GM21423 (cell line): ENCODE measurements around the gene AP5S1.
"Not testable (repeated sequence)": the region's sequence is repeated elsewhere in the genome, so short reads cannot be mapped to it uniquely, and the experiment has no call there.

Experiments
- ATAC-seq: cut with Tn5 transposase; IDR thresholded peaks from one replicate; pipeline ENCODE4 v1.9.1; 2021; ENCODE audit warnings: mild to moderate bottlenecking, moderate library complexity; ENCODE audit not compliant: unreplicated experiment

AP5S1 gene

GRCh38 chr20:3789201-3789600 lies 31.1 kb upstream of the AP5S1 start:
- ATAC-seq = not testable (repeated sequence)

DNA sequence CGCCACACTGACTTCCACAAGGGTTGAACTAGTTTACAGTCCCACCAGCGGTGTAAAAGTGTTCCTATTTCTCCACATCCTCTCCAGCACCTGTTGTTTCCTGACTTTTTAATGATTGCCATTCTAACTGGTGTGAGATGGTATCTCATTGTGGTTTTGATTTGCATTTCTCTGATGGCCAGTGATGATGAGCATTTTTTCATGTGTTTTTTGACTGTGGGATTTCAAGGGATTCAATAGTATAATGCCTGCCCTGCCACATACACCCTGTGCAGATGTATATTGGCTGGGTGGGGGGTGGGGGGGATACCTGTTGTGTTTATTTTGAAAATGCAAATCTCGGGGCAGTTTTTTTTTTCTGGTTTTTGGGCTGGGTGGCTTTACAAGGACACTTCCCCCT lies 26.2 kb upstream of the AP5S1 start:
- not testable (repeated sequence) for ATAC-seq

- ATAC-seq = no peak
These were observed 25.5 kb upstream of the AP5S1 start for GRCh38 chr20:3794701-3795420.

- ATAC-seq = peak; percentile 63
These were observed 24.6 kb upstream of the AP5S1 start, which contains the start of gene CDC25B for GRCh38 chr20:3795511-3796468. CDC25B (plus strand) TSS chr20:3796310; CDS start chr20:3796532, 222 bp downstream.

DNA sequence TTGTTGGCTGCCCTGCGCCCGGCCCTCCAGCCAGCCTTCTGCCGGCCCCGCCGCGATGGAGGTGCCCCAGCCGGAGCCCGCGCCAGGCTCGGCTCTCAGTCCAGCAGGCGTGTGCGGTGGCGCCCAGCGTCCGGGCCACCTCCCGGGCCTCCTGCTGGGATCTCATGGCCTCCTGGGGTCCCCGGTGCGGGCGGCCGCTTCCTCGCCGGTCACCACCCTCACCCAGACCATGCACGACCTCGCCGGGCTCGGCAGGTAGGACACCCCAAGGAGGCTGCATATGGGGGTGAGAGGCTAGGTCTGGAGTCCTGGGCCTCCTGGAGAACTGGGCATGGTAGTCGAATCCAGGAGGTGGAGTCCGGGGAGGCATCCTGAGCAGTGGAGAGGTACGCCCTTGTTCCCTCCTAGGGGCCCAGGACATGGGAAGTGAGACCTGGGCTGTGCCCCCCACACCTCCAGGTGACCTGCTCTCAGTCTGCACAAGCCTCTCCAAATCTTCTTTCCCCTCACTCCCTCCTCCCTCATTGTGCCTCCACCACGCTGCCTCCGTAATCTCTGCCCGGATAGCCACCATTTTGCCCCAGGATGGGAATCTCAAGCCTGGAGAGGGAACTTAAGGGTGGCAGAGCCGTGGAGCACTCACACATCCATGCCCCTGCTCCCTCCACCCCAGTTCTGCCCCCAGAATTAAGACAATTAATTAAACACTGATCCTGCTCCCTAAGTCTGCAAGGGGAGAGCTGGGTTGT lies 23.7 kb upstream of the AP5S1 start:
- ATAC-seq = no peak

GRCh38 chr20:3797226-3797545 lies 23.2 kb upstream of the AP5S1 start:
- ATAC-seq = no peak

DNA sequence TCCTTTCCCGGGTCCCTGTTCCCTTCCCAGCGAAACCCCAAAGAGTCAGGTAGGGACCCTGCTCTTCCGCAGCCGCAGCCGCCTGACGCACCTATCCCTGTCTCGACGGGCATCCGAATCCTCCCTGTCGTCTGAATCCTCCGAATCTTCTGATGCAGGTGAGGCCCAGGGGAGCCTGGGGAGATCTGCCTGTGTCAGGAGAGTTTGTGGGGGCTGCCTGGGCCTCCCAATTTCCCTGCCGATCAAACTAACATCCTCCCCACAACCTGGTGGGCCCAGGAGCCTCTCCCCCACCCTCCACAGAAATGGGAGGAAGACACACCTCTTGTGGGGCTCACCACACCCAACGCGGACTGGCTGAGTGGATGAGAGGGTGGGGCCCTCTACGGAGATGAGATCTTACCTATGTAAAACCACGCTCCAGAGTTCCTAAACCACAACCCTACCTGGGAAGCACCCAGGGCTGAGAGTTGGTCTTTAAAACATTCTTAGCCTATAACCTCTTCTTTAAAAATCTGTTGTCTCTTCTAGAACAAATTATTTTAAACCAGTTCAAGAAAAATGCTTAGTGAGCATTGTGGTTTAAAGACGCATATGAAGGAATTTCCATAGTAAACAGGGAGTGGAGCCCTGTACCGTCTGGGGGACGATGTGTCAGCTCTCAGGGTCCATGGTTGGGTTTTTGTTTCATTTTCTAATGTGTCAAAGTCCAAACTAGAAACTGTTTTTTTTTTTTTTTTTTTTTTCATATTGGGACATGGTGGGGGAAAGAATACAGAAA lies 22.6 kb upstream of the AP5S1 start:
- ATAC-seq = no peak

- ATAC-seq = no peak
These were observed 22.0 kb upstream of the AP5S1 start for GRCh38 chr20:3798373-3798768.

DNA sequence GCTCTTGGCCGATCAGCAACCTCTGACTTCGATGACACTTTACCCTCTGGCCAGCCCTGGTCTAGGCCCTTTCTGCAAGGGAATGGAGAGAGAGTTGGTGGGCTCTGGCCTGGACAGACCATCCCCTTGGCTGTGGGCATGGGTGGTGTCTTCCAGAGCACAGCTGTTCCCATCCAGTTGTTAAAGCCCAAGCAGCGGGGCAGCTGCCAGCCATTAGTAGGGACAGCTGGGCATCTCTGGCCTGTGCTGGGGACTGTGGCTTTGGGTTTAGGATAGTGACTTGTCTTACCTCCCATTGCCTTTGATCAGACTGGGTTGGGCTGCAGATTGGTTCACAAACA lies 21.5 kb upstream of the AP5S1 start:
- no peak for ATAC-seq

DNA sequence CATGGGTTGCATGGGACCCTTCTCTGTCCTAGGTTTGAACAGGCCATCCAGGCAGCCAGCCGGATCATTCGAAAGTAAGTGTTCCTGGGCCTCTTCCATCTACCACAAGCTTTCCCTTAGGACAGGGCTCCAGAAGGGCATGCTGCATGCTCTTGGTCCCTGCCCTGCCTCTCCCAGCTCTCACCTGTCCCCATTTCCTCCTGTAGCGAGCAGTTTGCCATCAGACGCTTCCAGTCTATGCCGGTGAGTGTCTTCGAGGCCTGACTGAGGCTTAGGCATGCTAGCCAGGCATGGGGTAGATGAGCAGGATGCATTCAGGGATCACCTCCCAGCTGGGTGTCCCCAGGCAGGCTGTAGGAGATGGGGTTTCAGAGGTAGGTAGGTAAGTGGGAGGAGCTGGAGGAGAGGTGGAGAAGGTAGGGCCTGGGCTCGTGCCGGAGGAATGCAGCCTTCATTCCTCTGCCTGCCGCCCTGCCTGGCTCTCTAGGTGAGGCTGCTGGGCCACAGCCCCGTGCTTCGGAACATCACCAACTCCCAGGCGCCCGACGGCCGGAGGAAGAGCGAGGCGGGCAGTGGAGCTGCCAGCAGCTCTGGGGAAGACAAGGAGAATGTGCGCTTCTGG lies 20.0 kb upstream of the AP5S1 start:
- no peak for ATAC-seq

- no peak for ATAC-seq
These were observed 19.5 kb upstream of the AP5S1 start for GRCh38 chr20:3800878-3801260.

GRCh38 chr20:3801299-3801698 lies 19.0 kb upstream of the AP5S1 start:
- no peak for ATAC-seq

DNA sequence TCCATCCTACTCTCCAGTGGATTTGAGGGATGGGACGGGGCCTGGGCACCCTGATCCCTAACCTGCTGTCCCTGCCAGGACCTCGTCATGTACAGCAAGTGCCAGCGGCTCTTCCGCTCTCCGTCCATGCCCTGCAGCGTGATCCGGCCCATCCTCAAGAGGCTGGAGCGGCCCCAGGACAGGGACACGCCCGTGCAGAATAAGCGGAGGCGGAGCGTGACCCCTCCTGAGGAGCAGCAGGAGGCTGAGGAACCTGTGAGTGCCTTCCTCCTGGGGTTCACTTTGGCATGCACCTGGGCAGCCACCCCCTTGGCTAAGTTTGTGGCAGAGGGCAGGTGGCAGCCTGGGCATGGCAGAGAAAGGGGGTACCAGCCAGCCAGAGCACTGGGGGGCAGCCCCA lies 18.5 kb upstream of the AP5S1 start:
- ATAC-seq = no peak

DNA sequence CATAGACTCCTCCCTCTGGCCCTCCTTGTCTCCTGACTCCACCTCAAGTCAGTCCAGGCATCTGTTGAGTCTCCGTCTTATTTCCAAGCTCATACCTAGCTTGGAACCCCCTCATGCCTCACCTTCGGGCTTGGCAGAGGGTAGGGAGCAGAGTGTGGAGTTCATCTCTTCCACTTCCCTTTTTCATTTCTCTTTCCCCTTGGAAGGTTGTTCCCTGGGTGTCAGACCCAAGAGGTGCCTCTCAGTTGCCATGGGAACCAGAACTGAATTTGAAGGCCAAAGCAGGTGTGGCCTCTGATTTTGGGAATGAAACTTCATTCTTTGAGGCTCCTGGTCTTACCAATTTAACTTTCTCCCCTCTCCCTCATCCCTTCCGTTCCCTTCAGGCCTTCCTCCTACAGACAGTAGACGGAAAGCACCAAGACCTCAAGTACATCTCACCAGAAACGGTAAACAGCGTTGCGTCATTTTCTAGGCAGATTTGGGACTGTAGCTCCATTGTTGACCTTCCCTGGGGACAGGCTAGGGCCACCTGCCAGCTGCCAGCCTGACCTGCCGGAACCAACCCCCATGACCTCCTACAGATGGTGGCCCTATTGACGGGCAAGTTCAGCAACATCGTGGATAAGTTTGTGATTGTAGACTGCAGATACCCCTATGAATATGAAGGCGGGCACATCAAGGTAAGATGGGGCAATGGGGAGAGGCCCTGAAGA lies 17.7 kb upstream of the AP5S1 start:
- ATAC-seq = no peak

GRCh38 chr20:3803289-3803688 lies 17.1 kb upstream of the AP5S1 start:
- ATAC-seq = no peak

DNA sequence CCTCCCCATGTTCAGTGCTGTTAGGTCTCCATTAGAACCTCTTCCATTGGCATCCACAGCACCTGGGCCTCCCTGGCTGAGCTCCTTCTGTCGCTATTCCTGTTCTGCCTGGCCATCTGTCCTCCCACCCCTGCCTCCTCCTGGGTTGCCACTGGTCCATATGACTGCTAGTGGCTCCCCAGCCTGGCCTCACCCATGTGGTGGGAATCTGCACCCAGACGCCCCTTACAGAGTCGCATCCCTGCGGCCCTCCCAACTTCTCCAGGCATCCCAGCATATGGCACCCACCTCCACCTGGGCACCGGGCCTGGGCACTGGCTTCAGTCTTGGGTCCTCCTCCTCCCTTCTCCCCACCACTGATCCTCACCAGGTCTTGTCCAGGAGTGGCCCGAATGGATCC lies 16.5 kb upstream of the AP5S1 start:
- ATAC-seq = no peak

- ATAC-seq = no peak
These were observed 16.0 kb upstream of the AP5S1 start for GRCh38 chr20:3804254-3804751.

DNA sequence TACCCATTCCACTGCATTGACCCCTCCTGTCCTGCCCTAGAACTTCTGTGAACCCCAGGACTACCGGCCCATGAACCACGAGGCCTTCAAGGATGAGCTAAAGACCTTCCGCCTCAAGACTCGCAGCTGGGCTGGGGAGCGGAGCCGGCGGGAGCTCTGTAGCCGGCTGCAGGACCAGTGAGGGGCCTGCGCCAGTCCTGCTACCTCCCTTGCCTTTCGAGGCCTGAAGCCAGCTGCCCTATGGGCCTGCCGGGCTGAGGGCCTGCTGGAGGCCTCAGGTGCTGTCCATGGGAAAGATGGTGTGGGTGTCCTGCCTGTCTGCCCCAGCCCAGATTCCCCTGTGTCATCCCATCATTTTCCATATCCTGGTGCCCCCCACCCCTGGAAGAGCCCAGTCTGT lies 15.6 kb upstream of the AP5S1 start:
- no peak for ATAC-seq

DNA sequence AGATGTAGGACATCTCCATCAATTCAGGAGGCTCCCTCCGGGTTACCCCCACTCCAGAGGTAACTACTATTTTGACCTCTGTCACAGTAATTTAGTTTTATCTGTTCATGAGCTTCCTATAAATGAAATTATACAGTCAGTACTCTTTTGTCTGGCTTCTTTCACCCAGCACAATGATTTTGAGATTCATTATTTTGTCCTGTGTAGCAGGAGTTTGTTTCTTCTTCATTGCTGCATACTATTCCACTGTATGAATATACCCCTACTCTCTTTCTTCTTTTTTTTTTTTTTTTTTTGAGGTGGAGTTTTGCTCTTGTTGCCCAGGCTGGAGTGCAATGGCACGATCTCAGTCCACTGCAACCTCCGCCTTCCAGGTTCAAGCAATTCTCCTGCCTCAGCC lies 11.8 kb upstream of the AP5S1 start:
- no peak for ATAC-seq
